ENCODE data around the gene RAD23A. TPM values are rescaled to one million over a fixed set of nuclear protein-coding genes. Genes with fewer than 3 reads are reported as not detected.

Gene RAD23A
- total RNA-seq, 1 donor from 2014 or later = 40.6 TPM

GRCh38 chr19:12944104-12944674 lies 1.5 kb upstream of the RAD23A start:
- Histone ChIP-seq H3K27ac (ENCODE audit: low read depth, low read length) (no peak overlapping the region), H2AFZ (ENCODE audit: low read depth, low read length) (no peak overlapping the region), H3K4me1 (ENCODE audit: insufficient read depth, low read length) (peaks cover 37% of the 10 kb centered on the region), H3K9ac (ENCODE audit: low read length) (no peak overlapping the region), H3K36me3 (ENCODE audit: insufficient read depth, low read length) (peaks cover 48% of the 10 kb centered on the region), H3K27me3 (ENCODE audit: insufficient read depth, low read length) (no peaks in the 10 kb centered on the region), H3K79me2 (ENCODE audit: insufficient read depth, low read length) (peaks cover 80% of the 10 kb centered on the region), H3K9me3 (ENCODE audit: insufficient read depth, low read depth, low read length) (no peaks in the 10 kb centered on the region), H3K4me3 (ENCODE audit: insufficient read depth, low read depth, low read length) (no peak overlapping the region), H4K20me1 (ENCODE audit: insufficient read depth, low read length) (peaks cover 71% of the 10 kb centered on the region), H3K4me2 (ENCODE audit: low read length) (peak overlapping the region; percentile 94)
- peak overlapping the region; percentile 95 for H3K27ac Mint-ChIP-seq (ENCODE audit: unreplicated experiment)
- FAIRE-seq (no peak), DNase-seq (ENCODE audit: low read depth) (no peak)
- peak overlapping the region; percentile 86 for H3K4me3 Mint-ChIP-seq (ENCODE audit: unreplicated experiment)
- peaks cover 29% of the 10 kb centered on the region for H3K36me3 Mint-ChIP-seq (ENCODE audit: low read depth, unreplicated experiment)
- H3K4me1 Mint-ChIP-seq (ENCODE audit: low read depth, unreplicated experiment) = peaks cover 31% of the 10 kb centered on the region
- TF ChIP-seq EZH2 (IDR thresholded peaks at IDR 0.05; ENCODE audit: insufficient read depth, low read length) = no peak
- TF ChIP-seq, protein P1, sequence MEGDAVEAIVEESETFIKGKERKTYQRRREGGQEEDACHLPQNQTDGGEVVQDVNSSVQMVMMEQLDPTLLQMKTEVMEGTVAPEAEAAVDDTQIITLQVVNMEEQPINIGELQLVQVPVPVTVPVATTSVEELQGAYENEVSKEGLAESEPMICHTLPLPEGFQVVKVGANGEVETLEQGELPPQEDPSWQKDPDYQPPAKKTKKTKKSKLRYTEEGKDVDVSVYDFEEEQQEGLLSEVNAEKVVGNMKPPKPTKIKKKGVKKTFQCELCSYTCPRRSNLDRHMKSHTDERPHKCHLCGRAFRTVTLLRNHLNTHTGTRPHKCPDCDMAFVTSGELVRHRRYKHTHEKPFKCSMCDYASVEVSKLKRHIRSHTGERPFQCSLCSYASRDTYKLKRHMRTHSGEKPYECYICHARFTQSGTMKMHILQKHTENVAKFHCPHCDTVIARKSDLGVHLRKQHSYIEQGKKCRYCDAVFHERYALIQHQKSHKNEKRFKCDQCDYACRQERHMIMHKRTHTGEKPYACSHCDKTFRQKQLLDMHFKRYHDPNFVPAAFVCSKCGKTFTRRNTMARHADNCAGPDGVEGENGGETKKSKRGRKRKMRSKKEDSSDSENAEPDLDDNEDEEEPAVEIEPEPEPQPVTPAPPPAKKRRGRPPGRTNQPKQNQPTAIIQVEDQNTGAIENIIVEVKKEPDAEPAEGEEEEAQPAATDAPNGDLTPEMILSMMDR (IDR thresholded peaks at IDR 0.05; ENCODE audit: insufficient read depth, low read depth, low read length) = no peak
- H3K27me3 Mint-ChIP-seq (ENCODE audit: low read depth, unreplicated experiment) = no peaks in the 10 kb centered on the region
- H3K9me3 Mint-ChIP-seq (ENCODE audit: unreplicated experiment) = no peaks in the 10 kb centered on the region

- no peaks in the 10 kb centered on the region for H3K27me3 ChIP-seq (ENCODE audit: insufficient read depth, low read length)
- Mint-ChIP-seq H3K27me3 (ENCODE audit: low read depth, unreplicated experiment) (no peaks in the 10 kb centered on the region), H3K4me3 (ENCODE audit: unreplicated experiment) (peak overlapping the region; percentile 91), H3K4me1 (ENCODE audit: low read depth, unreplicated experiment) (peaks cover 22% of the 10 kb centered on the region), H3K36me3 (ENCODE audit: low read depth, unreplicated experiment) (peaks cover 17% of the 10 kb centered on the region), H3K9me3 (ENCODE audit: unreplicated experiment) (no peaks in the 10 kb centered on the region), H3K27ac (ENCODE audit: unreplicated experiment) (peak overlapping the region; percentile 88)
- peak; percentile 67 for DNase-seq (ENCODE audit: low read depth)
- peaks cover 21% of the 10 kb centered on the region for H3K4me1 ChIP-seq (ENCODE audit: insufficient read depth, low read length)
- H3K79me2 ChIP-seq (ENCODE audit: insufficient read depth, low read length) = peaks cover 68% of the 10 kb centered on the region
- H4K20me1 ChIP-seq (ENCODE audit: insufficient read depth, low read length) = peaks cover 52% of the 10 kb centered on the region
- peak overlapping the region; percentile 94 for H3K4me2 ChIP-seq (ENCODE audit: low read length)
- FAIRE-seq = no peak
- H3K27ac ChIP-seq (ENCODE audit: low read depth, low read length) = peak overlapping the region; percentile 80
- H3K9me3 ChIP-seq (ENCODE audit: insufficient read depth, low read depth, low read length) = no peaks in the 10 kb centered on the region
- peak overlapping the region; percentile 93 for H3K9ac ChIP-seq (ENCODE audit: low read length)
- H3K36me3 ChIP-seq (ENCODE audit: insufficient read depth, low read length) = peaks cover 41% of the 10 kb centered on the region
- TF ChIP-seq EZH2 (IDR thresholded peaks at IDR 0.05; ENCODE audit: insufficient read depth, low read length) = no peak
- TF ChIP-seq, protein P1 (IDR thresholded peaks at IDR 0.05; ENCODE audit: insufficient read depth, low read depth, low read length) = no peak
- H3K4me3 ChIP-seq (ENCODE audit: insufficient read depth, low read depth, low read length) = peak overlapping the region; percentile 91
- H2AFZ ChIP-seq (ENCODE audit: low read depth, low read length) = no peak overlapping the region
Measured at GRCh38 chr19:12946092-12946721, 545 bp downstream of the RAD23A start.

Data from astrocyte (in vitro differentiated cells and primary cell).